ENCODE measurements around the gene RAB8B. TPM values are rescaled to one million over a fixed set of nuclear protein-coding genes. Genes with fewer than 3 reads are reported as not detected.
A peak's percentile ranks its signal among the peaks of the same experiment; 100 is the strongest.
"Not testable (repeated sequence)": the region's sequence is repeated elsewhere in the genome, so short reads cannot be mapped to it uniquely, and the experiment has no call there.

The RAB8B gene
- total RNA-seq, 4 donors from 2014 or later, result 36.0 to 55.4 (median 50.0) TPM

GRCh38 chr15:63203451-63204090 lies 14.2 kb downstream of the RAB8B start:
- DNase-seq (ENCODE audit: low spot score) (no peak), ATAC-seq (ENCODE audit: low FRiP score) (no peak)
- TF ChIP-seq, protein P1, sequence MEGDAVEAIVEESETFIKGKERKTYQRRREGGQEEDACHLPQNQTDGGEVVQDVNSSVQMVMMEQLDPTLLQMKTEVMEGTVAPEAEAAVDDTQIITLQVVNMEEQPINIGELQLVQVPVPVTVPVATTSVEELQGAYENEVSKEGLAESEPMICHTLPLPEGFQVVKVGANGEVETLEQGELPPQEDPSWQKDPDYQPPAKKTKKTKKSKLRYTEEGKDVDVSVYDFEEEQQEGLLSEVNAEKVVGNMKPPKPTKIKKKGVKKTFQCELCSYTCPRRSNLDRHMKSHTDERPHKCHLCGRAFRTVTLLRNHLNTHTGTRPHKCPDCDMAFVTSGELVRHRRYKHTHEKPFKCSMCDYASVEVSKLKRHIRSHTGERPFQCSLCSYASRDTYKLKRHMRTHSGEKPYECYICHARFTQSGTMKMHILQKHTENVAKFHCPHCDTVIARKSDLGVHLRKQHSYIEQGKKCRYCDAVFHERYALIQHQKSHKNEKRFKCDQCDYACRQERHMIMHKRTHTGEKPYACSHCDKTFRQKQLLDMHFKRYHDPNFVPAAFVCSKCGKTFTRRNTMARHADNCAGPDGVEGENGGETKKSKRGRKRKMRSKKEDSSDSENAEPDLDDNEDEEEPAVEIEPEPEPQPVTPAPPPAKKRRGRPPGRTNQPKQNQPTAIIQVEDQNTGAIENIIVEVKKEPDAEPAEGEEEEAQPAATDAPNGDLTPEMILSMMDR (IDR thresholded peaks at IDR 0.05), result no peak

GRCh38 chr15:63206079-63206478 lies 16.7 kb downstream of the RAB8B start:
- ATAC-seq (ENCODE audit: low FRiP score) (no peak), DNase-seq (ENCODE audit: low spot score) (no peak)
- TF ChIP-seq, protein P1 (IDR thresholded peaks at IDR 0.05), result no peak

- not testable (repeated sequence) for ATAC-seq (ENCODE audit: low FRiP score); DNase-seq (ENCODE audit: low spot score)
Measured at GRCh38 chr15:63208824-63209223, 19.4 kb downstream of the RAB8B start.

DNA sequence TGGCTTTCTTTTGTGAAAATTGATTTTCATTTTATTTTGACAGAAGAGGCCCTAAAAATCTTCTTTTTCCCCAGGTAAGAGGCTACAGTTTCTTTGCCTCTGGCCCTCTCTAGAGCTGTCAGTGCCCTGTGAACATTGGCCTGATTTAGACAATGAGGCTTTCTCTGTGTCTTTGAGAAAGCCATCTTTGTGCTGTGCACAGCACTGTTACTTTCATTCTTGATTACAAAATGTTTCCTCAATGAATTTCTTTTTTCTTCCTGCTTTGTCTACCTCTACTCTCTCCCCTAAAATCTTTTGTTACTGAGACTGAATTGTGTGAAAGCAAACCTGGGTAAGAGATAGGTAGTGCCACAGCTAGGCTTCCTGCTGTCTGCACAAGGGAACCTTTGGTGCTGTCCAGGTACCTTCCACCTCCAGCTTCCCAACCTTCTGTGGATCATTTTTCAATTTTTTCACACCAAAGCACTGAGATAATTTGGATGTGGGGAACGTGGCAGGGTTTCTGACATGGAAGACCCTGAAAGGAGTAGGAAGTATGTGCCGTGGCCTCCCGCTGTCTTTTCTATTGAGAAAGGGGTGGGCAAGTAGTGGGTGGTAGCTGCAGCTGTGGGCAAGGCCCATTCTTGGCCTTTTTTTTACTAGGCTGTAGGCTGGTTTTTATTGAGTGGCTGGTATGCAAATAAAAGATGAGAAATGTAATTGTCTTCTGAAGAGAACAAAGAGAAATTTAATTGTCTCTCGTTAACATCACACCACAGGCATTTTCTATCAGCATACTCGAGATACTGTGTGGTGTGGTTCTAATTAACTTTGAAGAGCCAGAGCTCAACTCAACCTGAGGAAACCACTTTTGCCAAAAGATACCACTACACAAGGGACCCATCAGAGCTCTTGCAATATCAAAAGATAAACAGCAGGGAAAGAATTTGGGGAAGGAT lies 21.0 kb downstream of the RAB8B start:
- DNase-seq (ENCODE audit: low spot score), result no peak
- TF ChIP-seq, protein P1 (IDR thresholded peaks at IDR 0.05), result no peak
- ATAC-seq (ENCODE audit: low FRiP score), result no peak

GRCh38 chr15:63211092-63211490 lies 21.7 kb downstream of the RAB8B start:
- no peak for DNase-seq (ENCODE audit: low spot score)
- ATAC-seq (ENCODE audit: low FRiP score), result no peak
- TF ChIP-seq, protein P1 (IDR thresholded peaks at IDR 0.05), result no peak

- TF ChIP-seq, protein P1 (IDR thresholded peaks at IDR 0.05), result no peak
- DNase-seq (ENCODE audit: low spot score) (no peak), ATAC-seq (ENCODE audit: low FRiP score) (no peak)
Measured at GRCh38 chr15:63211549-63211948, 22.1 kb downstream of the RAB8B start.

GRCh38 chr15:63212050-63213004 lies 22.9 kb downstream of the RAB8B start:
- TF ChIP-seq, protein P1 (IDR thresholded peaks at IDR 0.05), result no peak
- DNase-seq (ENCODE audit: low spot score), result no peak
- ATAC-seq (ENCODE audit: low FRiP score), result peak; percentile 83

All from omental fat pad (tissue), 4 donors.